SU-DHL-6 (cell line): Measurements from ENCODE around the gene NINJ2.

Experiments
- H2AFZ ChIP-seq: fragments of 200-600 bp; sonication (generic); 2 replicates; pipeline ENCODE4 v1.6.1; 2014; ENCODE audit warnings: low read depth, mild to moderate bottlenecking, moderate library complexity, mixed read lengths, antibody characterized with exemption, low read length; ENCODE audit not compliant: severe bottlenecking
- H3F3A ChIP-seq: fragments of 200-600 bp; shearing (Covaris generic); 2 replicates; pipeline ENCODE4 v1.6.0; 2016; ENCODE audit warnings: antibody characterized with exemption, mild to moderate bottlenecking; ENCODE audit not compliant: insufficient read depth
- H3K27ac ChIP-seq: fragments of 200-600 bp; sonication (generic); 2 replicates; pipeline ENCODE4 v1.5.1; 2016; ENCODE audit warnings: low read depth, mild to moderate bottlenecking, low read length, moderate library complexity, mixed read lengths
- H3K27me3 ChIP-seq: fragments of 200-600 bp; sonication (generic), shearing (Covaris generic); 2 replicates; pipeline ENCODE4 v1.6.0; 2014; ENCODE audit warnings: mild to moderate bottlenecking, low read length
- H3K36me3 ChIP-seq: fragments of 200-600 bp; sonication (generic); 2 replicates; pipeline ENCODE4 v1.6.1; 2014; ENCODE audit warnings: mild to moderate bottlenecking, low read length, mixed read lengths
- H3K4me2 ChIP-seq: fragments of 300-600, 200-600 bp; shearing (Covaris generic), sonication (generic); 2 replicates; pipeline ENCODE4 v1.6.0; 2014; ENCODE audit warnings: low read length, low read depth, mild to moderate bottlenecking; ENCODE audit not compliant: poor library complexity, severe bottlenecking
- H3K4me3 ChIP-seq: fragments of 200-600 bp; sonication (generic); 2 replicates; pipeline ENCODE4 v1.5.1; 2014; ENCODE audit warnings: antibody characterized with exemption, low read length, mild to moderate bottlenecking, mixed read lengths; ENCODE audit not compliant: insufficient read depth, poor library complexity, severe bottlenecking
- H3K79me2 ChIP-seq: fragments of 200-600 bp; sonication (generic); 2 replicates; pipeline ENCODE4 v1.6.1; 2014; ENCODE audit warnings: mild to moderate bottlenecking, low read length, moderate library complexity; ENCODE audit not compliant: insufficient read depth
- H3K9ac ChIP-seq: fragments of 200-600 bp; sonication (generic); 2 replicates; pipeline ENCODE4 v1.7.0; 2014; ENCODE audit warnings: mild to moderate bottlenecking, low read length
- H3K9me2 ChIP-seq: fragments of 200-600 bp; sonication (generic); replicated peaks from 2 replicates; pipeline ENCODE4 v1.6.1; 2014; ENCODE audit warnings: low read length; ENCODE audit not compliant: insufficient read depth
- H3K9me3 ChIP-seq: fragments of 200-600 bp; sonication (generic); 2 replicates; pipeline ENCODE4 v1.6.1; 2014; ENCODE audit warnings: low read length, mixed read lengths; ENCODE audit not compliant: insufficient read depth
- H4K20me1 ChIP-seq: fragments of 200-600 bp; sonication (generic); 2 replicates; pipeline ENCODE4 v1.6.1; 2014; ENCODE audit warnings: low read depth, mild to moderate bottlenecking, antibody characterized with exemption, low read length, moderate library complexity, mixed read lengths
- EZH2phosphoT487 ChIP-seq: fragments of 200-600 bp; sonication (generic), shearing (Covaris generic); conservative IDR thresholded peaks from 2 replicates; pipeline ENCODE4 v1.6.1; 2018; ENCODE audit warnings: mild to moderate bottlenecking, antibody characterized with exemption, low read length, moderate library complexity, mixed read lengths
- TF ChIP-seq, protein P1 (sequence below): fragments of 200-600 bp; sonication (generic); IDR thresholded peaks from one replicate; pipeline ENCODE4 v1.5.1; 2017; ENCODE audit warnings: antibody characterized with exemption, mild to moderate bottlenecking, low read length, moderate library complexity; ENCODE audit not compliant: insufficient read depth, poor library complexity, severe bottlenecking

Gene NINJ2

DNA sequence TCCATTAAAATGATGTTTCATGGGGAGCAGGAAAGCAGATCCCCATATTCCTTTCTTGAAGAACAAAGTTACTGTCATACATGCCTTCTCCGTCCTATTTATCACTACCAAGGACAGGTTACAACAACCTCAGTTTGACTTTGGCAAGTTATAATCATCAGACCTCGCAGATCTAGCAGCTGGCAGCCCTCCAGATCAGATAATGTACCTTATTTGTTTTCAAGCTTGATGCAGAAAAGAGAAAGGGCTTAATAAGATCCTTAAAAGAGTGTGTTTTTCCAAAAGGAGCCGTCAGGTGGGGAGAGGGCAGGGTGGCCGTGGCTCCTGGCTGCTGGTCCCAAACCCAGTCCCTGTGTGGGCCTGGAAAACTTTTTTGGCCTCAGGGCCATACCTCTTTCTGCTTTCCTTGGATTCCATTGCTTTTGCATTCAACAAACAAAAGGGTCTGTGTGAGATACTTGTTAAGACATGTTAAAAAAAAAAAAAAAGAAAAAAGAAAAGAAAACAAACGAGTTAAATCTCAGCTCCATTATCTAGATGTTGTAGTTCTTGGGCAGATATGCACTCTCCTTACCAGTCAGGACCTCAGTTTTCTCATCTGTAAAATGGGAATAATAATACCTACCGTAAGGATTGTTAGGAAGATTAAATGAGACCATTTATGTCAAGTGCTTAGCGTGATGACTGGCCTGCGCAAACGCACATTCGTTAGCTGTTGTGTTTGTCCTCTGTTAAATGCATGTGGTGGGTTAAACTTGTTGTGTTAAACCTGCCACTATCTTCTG lies 138.9 kb downstream of the NINJ2 start:
- H3K79me2 ChIP-seq, result no peaks in the 10 kb centered on the region
- H3K9me2 ChIP-seq, result no peaks in the 10 kb centered on the region
- peaks cover 3% of the 10 kb centered on the region; the same call in 1 of the 2 replicates for H3K9me3 ChIP-seq
- H3K36me3 ChIP-seq, result no peaks in the 10 kb centered on the region
- no peak overlapping the region for H3K27ac ChIP-seq
- H3K4me3 ChIP-seq, result no peak overlapping the region
- H4K20me1 ChIP-seq, result no peaks in the 10 kb centered on the region
- H3K9ac ChIP-seq, result no peak overlapping the region
- no peaks in the 10 kb centered on the region for H3K27me3 ChIP-seq
- H2AFZ ChIP-seq, result no peak overlapping the region
- TF ChIP-seq, protein P1, sequence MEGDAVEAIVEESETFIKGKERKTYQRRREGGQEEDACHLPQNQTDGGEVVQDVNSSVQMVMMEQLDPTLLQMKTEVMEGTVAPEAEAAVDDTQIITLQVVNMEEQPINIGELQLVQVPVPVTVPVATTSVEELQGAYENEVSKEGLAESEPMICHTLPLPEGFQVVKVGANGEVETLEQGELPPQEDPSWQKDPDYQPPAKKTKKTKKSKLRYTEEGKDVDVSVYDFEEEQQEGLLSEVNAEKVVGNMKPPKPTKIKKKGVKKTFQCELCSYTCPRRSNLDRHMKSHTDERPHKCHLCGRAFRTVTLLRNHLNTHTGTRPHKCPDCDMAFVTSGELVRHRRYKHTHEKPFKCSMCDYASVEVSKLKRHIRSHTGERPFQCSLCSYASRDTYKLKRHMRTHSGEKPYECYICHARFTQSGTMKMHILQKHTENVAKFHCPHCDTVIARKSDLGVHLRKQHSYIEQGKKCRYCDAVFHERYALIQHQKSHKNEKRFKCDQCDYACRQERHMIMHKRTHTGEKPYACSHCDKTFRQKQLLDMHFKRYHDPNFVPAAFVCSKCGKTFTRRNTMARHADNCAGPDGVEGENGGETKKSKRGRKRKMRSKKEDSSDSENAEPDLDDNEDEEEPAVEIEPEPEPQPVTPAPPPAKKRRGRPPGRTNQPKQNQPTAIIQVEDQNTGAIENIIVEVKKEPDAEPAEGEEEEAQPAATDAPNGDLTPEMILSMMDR, result no peak
- TF ChIP-seq EZH2phosphoT487, result no peak
- no peaks in the 10 kb centered on the region for H3F3A ChIP-seq
- H3K4me2 ChIP-seq, result no peak overlapping the region

DNA sequence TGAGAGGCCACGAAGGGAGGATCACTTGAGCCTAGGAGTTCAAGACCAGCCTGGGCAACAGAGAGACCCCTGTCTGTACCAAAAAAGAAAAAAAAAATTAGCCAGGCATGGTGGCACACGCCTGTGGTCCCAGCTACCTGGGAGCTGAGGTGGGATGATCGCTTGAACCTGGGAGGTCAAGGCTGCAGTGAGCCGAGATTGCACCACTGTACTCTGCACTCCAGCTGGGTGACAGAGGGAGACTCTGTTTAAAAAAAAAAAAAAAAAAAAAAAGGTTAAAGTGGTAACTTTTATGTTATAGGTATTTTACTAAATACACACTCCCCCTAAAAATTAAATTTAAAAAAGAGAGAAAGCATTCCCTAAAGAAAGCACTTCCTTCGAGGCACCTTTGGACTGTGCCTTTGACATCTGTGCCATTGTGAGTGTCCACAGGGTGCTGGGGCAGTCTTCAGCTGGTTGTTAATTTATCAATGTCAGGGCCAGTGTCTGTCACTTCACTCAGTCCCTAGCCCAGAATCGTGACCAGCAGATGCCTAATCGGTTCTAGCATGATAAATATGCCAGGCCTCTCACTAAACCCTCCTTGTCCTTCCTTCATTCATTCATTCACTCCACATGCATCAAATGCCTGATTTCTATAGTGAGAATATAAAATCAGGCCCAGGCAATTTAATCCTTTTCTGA lies 140.4 kb downstream of the NINJ2 start:
- no peaks in the 10 kb centered on the region for H3K79me2 ChIP-seq
- no peaks in the 10 kb centered on the region for H4K20me1 ChIP-seq
- H3K36me3 ChIP-seq, result no peaks in the 10 kb centered on the region
- no peak overlapping the region for H2AFZ ChIP-seq
- no peak overlapping the region for H3K4me3 ChIP-seq
- H3F3A ChIP-seq, result no peaks in the 10 kb centered on the region
- no peak overlapping the region for H3K9ac ChIP-seq
- no peak for TF ChIP-seq EZH2phosphoT487
- TF ChIP-seq, protein P1, result no peak
- H3K4me2 ChIP-seq, result no peak overlapping the region
- no peaks in the 10 kb centered on the region for H3K27me3 ChIP-seq
- no peaks in the 10 kb centered on the region for H3K9me2 ChIP-seq
- no peaks in the 10 kb centered on the region for H3K9me3 ChIP-seq
- no peak overlapping the region for H3K27ac ChIP-seq

DNA sequence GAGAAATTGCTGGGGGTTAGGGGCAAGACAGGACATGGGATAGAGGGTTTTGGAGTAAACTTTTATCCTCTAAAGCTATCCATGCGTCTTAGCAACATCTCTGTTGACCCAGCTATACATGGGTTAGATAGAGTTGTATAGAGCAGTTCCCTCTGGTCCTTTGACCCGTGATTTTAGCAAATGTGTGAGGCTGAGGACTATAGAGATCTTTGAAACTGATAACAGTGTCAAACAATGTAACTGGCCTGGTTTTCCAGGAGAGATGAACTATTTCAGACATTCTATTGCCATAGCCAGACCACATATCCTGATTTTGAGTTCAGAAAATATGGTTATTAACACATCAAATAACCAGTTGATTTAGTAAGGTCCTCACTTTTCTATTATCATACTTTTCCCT lies 143.1 kb downstream of the NINJ2 start:
- Histone ChIP-seq H4K20me1 (no peaks in the 10 kb centered on the region), H3K9me3 (no peaks in the 10 kb centered on the region), H3F3A (no peaks in the 10 kb centered on the region), H3K36me3 (no peaks in the 10 kb centered on the region), H3K79me2 (no peaks in the 10 kb centered on the region), H3K27ac (no peak overlapping the region), H3K4me2 (no peak overlapping the region), H2AFZ (no peak overlapping the region), H3K4me3 (no peak overlapping the region), H3K9ac (no peak overlapping the region), H3K27me3 (no peaks in the 10 kb centered on the region), H3K9me2 (no peaks in the 10 kb centered on the region)
- no peak for TF ChIP-seq EZH2phosphoT487
- TF ChIP-seq, protein P1, result no peak
